Kidney (tissue), 14 donors: ENCODE results near the gene ADGRV1. TPM values are rescaled to one million over a fixed set of nuclear protein-coding genes. Genes with fewer than 3 reads are reported as not detected.

Source experiments
- DNase-seq, 5 donors: peaks; one replicate each; pipeline ENCODE4 v3.0.0-alpha.2; 2013 to 2020
- FAIRE-seq: peaks from 2 replicates; lab custom pipeline; 2012; peaks lifted over from hg19 to GRCh38; lab: Jason Lieb, UNC
- H3K27ac ChIP-seq, 2 donors: one replicate each; pipeline ENCODE4 v1.7.0; 2013; ENCODE audit warnings: low read depth in 2 of 2, low read length in 2 of 2, inconsistent platforms in 1 of 2
- H3K27me3 ChIP-seq: one replicate; pipeline ENCODE4 v1.7.1; 2013; ENCODE audit warnings: low read length, inconsistent platforms; ENCODE audit not compliant: control insufficient read depth, insufficient read depth
- H3K36me3 ChIP-seq, 3 donors: one replicate each; pipeline versions ENCODE4 v1.7.0 to v1.7.1; 2013; ENCODE audit warnings: low read length in 3 of 3, control low read depth in 1 of 3, inconsistent platforms in 1 of 3; ENCODE audit not compliant: insufficient read depth in 3 of 3, control insufficient read depth in 2 of 3
- H3K4me1 ChIP-seq, 3 donors: one replicate each; pipeline versions ENCODE4 v1.7.0 to v1.7.1; 2013; ENCODE audit warnings: low read length in 3 of 3, inconsistent platforms in 1 of 3, low read depth in 1 of 3; ENCODE audit not compliant: control insufficient read depth in 2 of 3, insufficient read depth in 2 of 3
- H3K4me3 ChIP-seq, 3 donors: one replicate each; pipeline versions ENCODE4 v1.7.0 to v1.8.1; 2013; ENCODE audit warnings: low read length in 3 of 3, control low read depth in 1 of 3, inconsistent platforms in 1 of 3
- H3K9ac ChIP-seq, 3 donors: one replicate each; pipeline versions ENCODE4 v1.7.0 to v1.7.1; 2013; ENCODE audit warnings: low read length in 3 of 3, control low read depth in 1 of 3, inconsistent platforms in 1 of 3
- H3K9me3 ChIP-seq, 3 donors: one replicate each; pipeline versions ENCODE4 v1.7.0 to v1.7.1; 2013; ENCODE audit warnings: low read length in 3 of 3, control low read depth in 1 of 3, inconsistent platforms in 1 of 3; ENCODE audit not compliant: control insufficient read depth in 2 of 3, insufficient read depth in 1 of 3
- CTCF ChIP-seq: IDR thresholded peaks from 3 replicates; pipeline ENCODE4 v1.5.1; 2012; ENCODE audit warnings: mild to moderate bottlenecking, moderate library complexity, borderline replicate concordance; ENCODE audit not compliant: insufficient read depth; ENCODE audit errors: extremely low read depth
- intact Hi-C: fragments of 100-400 bp; cut with DNase I; formaldehyde crosslinking; loops from one replicate; pipeline ENCODE4 v1.11.1; 2022
- polyA plus RNA-seq: library from polyadenylated mRNA; stranded (reverse); fragments of 350-450 nt; fragmentation: Illumina TruSeq; extraction: RNeasy Lipid Tissue Mini Kit (QIAGEN cat#74804); gene quantifications from one replicate; pipeline ENCODE4 v1.2.3, GENCODE V29; 2014; ENCODE audit warnings: low read depth, low replicate concordance; ENCODE audit not compliant: insufficient read depth
- total RNA-seq: library from RNA; stranded (reverse); fragmentation: NEBNext Ultra II Directional; extraction: Animal tissue kit (Norgen Biotek cat#: 25700); gene quantifications from one replicate; pipeline ENCODE4 v1.2.1, GENCODE V29; 2021
- donor health status: control.
- donor health status: control.
- donor health status: control.
- donor health status: control.
- donor health status: control.
- donor health status: DM: yes; HTN: yes; CAD: no.
- donor health status: Normal renal cell carcinoma (clear cell type).

The ADGRV1 gene
- total and polyA plus RNA-seq, 2 donors from 2014 or later, result 7.0 to 7.3 TPM

- Histone ChIP-seq H3K9me3 (no peaks in the 10 kb centered on the region), H3K9ac (no peak overlapping the region), H3K27me3 (no peaks in the 10 kb centered on the region), H3K36me3 (no peaks in the 10 kb centered on the region), H3K4me1 (no peaks in the 10 kb centered on the region), H3K4me3 (no peak overlapping the region), H3K27ac (no peak overlapping the region)
- FAIRE-seq (no peak), DNase-seq (no peak)
- intact Hi-C loops, result no loop called here
- TF ChIP-seq CTCF, result no peak
Measured at GRCh38 chr5:90981177-90981576, 422.6 kb downstream of the ADGRV1 start.

- Histone ChIP-seq H3K9ac (no peak overlapping the region), H3K27me3 (no peaks in the 10 kb centered on the region), H3K4me3 (no peak overlapping the region), H3K27ac (no peak overlapping the region), H3K9me3 (no peaks in the 10 kb centered on the region), H3K4me1 (no peaks in the 10 kb centered on the region), H3K36me3 (no peaks in the 10 kb centered on the region)
- intact Hi-C loops, result no loop called here
- DNase-seq (no peak), FAIRE-seq (no peak)
- TF ChIP-seq CTCF, result no peak
Measured at GRCh38 chr5:90981821-90982220, 423.2 kb downstream of the ADGRV1 start.

GRCh38 chr5:90982576-90982975 lies 424.0 kb downstream of the ADGRV1 start:
- no peak for FAIRE-seq
- intact Hi-C loops, result no loop called here

More at GRCh38 chr5:90982576-90982975, 424.0 kb downstream of the ADGRV1 start:
- TF ChIP-seq CTCF, result no peak
- Histone ChIP-seq H3K27me3 (no peaks in the 10 kb centered on the region), H3K4me1 (no peaks in the 10 kb centered on the region), H3K9ac (no peak overlapping the region), H3K36me3 (no peaks in the 10 kb centered on the region), H3K27ac (no peak overlapping the region), H3K9me3 (no peaks in the 10 kb centered on the region), H3K4me3 (no peak overlapping the region)
- DNase-seq, result no peak
